Measurements from ENCODE around the gene IP6K1.
"Not testable (repeated sequence)": the region's sequence is repeated elsewhere in the genome, so short reads cannot be mapped to it uniquely, and the experiment has no call there.

IP6K1 gene

DNA sequence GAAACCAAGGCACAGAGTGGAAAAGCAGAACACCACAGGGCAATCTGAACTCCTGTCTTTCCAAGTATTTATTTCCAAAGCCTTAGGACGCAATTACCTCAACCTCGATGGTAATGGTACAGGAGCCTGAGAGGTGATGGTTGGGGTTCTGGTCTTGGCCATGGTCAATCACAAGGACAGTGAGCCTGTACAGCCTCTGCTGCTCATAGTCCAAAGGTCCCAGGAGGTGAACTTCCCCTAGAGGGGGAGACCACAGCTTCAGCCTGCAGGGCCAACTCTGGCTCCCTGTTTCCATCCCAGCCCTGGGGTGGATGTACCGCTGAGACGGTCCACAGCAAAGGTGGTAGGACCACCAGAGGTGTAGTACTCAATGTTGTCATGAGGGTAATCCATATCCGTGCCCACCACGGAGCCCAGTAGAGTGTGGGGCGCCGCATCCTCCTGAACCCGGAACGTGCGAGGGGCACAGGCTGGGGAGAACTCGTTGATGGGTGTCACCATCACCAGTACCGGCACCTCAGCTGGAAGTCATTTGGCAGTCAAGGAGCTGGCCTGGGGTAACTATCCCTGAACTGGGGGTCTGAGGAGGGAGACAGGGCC is 7.2 kb upstream of the IP6K1 start:
- no peak for DNase-seq (ENCODE audit: low spot score)

DNA sequence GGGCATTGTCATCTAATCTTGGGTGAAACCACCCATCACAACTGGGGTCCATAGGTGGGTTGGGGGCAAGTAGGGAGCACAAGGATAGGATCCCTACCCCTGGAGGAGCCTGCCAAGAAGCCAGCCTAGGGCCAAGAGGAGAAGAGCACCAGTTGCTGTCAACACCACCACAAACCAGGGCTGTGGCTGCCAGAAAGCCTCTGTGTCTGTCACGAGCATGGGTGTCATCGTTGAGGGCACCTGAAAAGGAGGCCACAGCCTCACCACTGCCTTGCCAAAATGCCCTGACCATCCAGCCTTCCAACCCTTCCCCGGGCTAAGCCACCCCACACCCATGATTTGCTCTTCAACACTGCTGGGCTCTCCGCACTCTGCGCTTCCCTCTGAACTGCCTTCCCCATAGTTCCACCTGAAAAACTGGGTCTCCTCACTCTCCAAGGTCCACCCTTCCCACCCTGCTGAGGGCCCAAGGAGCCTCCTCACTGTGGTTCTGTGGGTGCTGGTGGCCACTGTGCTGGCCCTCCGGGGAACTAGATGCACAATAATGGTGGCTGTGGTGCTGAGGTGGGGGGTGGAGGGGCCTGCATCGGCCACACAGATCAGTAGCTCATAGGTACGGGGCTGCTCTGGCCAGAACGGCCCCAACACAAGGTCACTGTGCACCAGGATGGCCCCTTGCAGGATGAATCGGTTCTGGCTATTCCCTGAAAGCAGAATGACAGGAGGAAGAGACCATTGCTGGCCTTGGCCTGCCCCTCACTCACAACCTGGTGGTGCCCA is 6.2 kb upstream of the IP6K1 start:
- no peak for DNase-seq (ENCODE audit: low spot score)

DNA sequence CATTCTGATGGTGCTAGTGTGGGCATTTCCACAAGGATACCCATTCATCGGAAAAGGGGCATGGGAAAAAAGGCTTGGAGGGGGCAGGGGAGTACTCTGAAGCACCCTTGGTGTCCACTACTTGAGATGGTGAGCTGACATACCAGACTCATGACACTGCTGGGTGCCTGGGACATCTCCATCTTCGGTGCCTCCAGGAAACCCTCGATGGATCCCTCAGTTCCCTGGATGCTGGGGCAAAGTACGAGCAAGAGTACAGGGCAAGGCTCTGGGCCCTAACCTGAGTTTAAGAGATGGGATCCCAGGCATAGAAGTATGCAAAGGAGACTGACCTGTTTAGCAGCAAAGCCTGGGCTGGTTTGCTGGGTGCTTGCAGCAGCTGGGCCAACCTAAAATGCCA is 5.2 kb upstream of the IP6K1 start:
- DNase-seq (ENCODE audit: low spot score), result no peak

DNA sequence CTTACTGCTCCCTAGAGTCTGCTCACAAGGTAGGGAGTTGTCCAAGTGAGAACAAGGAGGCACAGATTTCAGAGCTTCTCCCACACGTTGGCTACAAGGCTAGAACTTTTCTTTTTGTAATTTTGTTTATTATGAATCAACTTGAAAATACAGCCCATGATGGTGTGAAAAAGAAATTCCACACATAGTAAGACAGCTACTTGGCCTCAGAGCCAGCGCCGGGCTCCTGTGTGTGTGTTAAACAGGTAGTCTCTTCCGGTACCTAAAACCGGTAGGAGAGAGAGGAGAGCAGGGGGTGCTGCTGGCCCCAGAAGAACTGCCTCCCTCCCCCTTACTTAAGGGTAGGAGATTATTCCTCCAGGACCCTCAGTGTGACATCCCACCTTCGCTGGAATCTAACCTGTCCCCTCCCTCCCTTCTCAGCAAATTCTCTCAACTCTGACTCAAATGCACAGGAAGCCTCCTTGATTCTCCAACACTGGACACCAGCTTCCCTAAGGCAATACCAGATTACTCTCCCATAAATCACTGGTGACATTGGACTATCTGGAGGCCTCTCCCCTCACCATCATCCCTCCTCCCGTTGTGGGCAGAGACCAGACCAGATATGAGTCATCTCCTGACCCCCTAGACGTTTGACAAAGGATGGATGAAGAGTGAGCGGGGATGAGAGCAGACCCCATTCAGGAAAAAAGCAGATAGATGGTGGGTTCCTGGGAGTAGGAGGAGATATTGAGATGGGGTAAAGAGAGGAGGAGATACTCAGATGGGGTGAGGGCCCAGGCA is 4.5 kb upstream of the IP6K1 start:
- no peak for DNase-seq (ENCODE audit: low spot score)

DNA sequence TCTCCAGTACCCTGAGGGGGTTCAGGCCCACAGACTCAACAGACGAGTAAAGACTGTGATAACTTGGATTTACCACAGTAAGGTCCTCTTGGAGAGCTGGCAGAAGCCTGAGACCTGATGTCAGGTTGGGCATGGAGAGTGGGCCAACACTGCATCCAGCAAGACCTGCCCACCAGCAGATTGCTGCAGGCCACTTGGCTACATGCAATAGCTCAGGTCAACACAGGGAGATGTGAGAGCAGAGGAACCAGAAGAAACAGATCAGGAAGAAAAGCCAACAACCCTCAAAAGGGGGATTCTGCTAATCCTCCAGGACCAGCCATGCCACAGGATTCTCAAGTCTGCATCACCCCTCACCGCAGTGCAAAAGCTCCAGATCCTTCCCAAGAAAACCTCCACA is 1.7 kb upstream of the IP6K1 start:
- DNase-seq (ENCODE audit: low spot score), result no peak

DNA sequence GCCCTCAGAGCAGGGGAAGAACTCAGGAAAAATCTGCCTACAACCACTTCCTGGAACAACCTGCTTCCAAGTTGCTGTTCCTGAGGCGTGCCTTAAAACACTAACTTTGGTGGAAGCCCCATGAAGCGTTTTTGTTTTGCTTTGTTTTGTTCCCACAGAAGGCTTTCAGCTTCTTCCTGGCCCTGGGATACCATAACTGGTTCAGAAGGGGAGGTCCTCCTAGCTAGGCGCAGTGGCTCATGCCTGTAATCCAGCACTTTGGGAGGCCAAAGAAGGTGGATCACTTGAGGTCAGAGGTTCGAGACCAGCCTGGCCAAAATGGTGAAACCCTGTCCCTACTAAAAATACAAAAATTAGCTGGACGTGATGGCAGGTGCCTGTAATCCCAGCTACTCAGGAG is 1.2 kb upstream of the IP6K1 start:
- no peak for DNase-seq (ENCODE audit: low spot score)

DNA sequence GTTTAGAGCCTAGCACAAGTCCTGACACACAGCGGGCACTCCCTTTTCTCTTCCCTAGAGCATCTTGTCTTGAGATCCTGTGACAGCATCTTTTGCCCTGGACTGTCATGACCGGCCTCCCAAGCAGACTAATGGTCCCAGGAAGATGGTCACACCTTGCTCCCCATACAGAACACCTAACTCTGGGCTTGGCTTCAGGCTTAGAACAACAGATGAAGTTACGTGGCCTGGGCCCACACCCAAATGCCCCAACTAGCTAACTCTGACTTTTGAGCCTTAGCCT is 781 bp upstream of the IP6K1 start:
- DNase-seq (ENCODE audit: low spot score), result peak; percentile 22

DNA sequence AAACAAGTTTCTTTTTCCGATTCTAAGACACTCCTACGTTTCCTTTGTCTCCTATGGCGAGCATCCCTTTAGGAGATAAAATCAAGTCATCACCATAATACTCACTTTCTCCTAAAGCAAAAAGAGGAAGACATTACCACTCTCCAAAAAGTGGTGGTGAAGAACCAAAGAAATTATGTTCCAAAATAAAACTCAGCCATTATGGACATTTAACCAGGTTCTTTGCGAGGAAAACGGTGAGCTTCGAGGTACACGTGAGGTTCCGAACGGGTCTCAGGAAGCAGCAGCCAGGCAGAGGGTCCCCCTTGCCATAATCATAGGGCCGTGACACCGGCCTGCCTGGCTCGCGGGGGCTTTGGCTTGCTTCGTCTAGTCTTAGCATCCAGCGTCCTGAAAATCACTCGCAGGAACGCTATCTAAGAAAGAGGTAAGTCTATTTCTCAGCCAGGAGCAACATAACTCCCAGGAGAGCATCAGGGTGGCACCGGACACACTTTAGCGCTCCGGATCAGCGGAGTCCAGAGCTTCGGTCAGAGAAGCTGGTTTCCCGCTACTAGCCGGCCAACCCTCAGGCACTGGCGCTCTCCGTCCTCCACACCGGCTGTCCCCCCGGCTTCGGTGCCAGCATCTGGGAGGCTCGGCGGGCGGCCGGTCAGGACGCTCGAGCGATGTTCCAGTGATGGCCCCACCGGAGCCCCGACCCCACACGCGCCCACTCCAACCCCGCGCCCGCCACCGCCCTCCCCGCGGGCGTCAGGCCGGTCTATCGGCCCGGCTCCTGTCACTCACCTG is 581 bp downstream of the IP6K1 start:
- peak; percentile 53 for DNase-seq (ENCODE audit: low spot score)

DNA sequence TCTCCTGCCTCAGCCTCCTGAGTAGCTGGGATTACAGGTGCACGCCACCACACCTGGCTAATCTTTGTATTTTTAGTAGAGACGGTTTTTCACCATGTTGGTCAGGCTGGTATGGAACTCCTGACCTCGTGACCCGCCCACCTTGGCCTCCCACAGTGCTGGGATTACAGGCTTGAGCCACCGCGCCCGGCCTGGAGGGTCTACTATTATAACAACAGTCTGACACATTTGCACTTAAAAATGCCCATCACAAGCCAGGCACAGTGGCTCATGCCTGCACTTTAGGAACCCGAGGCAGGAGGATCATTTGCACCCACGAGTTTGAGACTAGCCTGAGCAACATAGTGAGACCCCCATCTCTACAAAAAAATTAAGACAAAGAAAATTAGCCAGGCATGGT is 4.1 kb downstream of the IP6K1 start:
- DNase-seq (ENCODE audit: low spot score), result not testable (repeated sequence)

DNA sequence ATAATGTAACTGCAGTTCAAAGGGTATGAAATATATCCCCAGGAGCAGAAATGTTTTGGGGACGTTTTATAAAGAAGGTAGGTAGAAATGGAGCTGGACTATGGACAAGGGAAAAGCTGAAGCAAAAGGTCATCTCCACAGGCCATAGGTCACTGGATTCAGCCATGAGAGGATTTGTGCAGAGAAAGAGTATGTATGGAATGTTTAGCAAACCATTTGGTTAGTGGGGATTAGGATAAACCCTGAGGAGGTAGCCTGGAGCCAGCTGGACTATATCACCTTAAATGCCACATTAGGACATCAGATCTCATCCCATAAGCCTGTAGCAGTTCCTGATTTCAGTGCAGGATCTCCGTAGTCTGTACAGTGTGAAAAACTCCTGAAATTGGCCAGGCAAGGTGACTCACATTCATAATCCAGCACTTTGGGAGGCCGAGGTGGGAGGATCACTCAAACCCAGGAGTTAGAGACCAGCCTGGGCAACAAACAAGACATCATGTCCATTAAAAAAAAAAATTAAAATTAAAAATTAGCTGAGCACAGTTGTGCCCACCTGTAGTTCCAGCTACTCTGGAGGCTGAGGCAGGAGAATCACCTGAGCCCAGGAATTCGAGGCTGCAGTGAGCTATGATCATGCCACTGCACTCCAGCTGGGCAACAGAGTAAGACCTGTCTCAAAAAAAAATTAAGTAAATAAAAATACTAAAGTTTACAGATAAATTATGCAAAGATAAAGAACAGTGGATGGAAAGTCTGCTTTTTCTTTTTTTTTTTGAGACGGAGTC is 4.7 kb downstream of the IP6K1 start:
- no peak for DNase-seq (ENCODE audit: low spot score)

DNA sequence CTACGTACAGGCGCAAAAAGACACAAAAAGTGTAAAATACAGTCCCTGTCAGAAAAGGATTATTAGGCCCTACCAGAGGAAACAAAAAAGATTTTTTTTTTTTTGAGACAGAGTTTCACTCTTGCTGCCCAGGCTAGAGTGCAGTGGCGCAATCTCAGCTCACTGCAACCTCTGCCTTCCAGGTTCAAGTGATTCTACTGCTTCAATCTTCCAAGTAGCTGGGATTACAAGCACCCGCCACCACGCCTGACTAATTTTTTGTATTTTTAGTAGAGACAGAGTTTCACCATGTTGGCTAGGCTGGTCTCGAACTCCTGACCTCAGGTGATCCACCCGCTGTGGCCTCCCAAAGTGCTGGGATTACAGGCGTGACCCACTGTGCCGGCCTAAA is 5.4 kb downstream of the IP6K1 start:
- DNase-seq (ENCODE audit: low spot score), result not testable (repeated sequence)

DNA sequence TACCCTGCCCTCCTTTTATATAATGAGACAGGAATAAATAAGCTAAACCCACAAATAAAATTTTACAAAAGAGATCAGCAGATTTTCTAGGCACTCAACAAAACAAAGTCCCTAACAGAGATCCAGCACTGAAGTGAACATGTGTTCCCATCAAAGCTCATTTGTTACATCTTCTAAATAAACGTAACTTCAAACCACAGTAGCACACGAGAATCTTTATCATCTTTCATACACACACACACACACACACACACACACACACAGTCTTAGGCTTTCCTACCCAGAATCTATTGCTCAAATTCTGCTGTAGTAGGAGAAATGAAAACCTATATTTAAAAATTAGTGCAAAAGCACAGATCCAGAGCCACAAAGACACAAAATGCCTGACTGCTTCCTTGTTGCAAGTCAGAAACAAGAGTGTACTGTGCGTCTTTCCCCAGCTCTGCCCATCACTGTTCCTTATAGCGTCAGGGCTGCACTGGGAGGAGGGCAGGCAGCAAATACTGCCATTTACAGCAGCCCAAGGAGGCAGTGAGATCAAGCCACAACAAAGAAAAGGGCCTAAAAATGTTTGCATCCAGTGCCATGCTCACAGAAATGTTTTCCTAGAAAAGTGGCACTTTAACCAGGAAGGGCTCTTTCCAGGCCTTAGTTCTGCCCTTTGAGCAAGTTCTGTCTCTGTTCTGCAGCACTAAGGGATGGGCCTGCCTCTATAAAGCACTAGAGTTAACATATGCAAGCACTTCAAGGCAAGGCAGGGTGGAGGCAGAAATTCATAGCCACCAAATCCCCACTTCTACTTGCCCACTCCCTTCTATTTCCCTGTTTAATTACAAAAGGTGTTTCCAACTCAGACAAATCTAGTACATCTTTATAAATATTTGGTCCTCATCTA is 6.0 kb downstream of the IP6K1 start:
- no peak for DNase-seq (ENCODE audit: low spot score)

DNA sequence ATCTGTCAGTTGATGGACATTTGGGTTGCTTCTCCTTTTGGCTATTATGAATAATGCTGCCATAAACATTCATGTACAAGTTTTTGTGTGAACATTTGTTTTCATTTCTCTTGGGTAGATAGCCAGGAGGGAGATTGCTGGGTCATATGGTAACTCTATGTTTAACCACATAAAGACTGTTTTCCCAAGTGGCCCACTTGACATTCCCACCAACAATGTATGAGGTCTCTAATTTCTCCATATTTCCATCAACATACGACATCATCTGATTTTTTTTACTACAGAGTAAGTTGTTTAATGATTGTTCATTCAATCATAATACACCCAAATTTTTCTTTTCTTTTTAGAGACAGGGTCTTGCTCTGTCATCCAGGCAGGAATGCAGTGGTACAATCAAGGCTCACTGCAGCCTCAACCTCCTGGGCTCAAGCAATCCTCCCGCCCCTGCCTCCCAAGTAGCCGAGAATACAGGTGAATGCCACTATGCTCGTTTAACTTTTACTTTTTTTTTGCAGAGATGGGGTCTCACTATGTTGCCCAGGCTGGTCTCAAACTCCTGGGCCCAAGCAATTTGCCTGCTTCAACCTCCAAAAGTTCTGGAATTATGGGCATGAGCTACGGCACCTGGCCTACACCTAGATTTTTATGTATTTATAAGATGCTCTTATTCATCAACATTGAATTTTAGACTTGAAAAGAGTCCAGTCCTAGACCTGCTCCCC is 6.8 kb downstream of the IP6K1 start:
- DNase-seq (ENCODE audit: low spot score), result no peak

DNA sequence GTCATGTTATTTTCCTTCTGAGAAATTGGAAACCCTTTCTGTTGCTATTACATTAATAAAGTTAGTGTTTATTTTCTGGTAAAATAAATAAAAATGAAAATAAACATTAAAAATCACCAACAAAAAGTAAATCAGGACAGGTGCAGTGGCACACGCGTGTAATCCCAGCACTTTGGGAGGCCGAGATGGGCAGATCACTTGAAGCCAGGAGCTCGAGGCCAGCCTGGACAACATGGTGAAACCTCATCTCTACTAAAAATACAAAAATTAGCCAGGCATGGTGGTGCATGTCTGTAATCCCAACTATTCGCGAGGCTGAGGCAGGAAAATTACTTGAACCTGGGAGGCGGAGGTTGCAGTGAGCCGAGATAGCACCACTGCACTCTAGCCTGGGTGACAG is 10.2 kb downstream of the IP6K1 start:
- DNase-seq (ENCODE audit: low spot score), result not testable (repeated sequence)

DNA sequence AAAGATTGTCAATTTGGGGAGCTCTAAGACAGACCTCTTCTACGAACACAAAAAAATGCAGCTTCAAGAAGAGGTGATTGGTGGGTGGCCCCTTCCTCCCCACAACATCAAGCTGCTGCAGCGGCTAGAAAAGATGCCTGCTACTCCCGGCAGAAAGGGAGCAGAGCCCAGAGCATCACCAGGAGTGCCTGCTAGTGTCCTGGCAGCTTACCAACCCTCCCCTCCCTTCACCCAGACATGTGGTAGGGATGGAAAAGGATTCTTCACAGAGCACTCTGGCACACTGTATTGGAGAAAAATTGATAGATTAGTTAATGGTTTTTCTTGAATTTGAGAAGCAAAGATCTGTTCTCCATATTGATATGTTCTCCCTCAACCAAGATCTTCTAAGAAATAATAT is 10.8 kb downstream of the IP6K1 start:
- DNase-seq (ENCODE audit: low spot score), result no peak

DNA sequence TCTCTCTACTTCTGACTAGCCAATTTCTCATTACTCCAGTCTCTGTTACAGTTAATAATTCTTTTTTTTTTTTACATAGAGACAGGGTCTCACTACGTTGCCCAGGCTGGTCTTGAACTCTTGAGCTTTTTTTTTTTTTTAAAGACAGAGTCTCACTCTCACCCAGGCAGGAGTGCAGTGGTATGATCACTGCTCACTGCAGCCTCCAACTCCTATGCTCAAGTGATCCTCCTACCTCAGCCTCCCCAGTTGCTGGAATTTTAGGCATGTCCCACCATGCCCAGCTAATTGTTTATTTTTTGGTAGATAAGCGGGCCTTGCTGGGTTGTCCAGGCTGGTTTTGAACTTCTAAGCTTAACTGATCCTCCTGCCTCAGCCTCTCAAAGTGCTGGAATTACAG is 13.6 kb downstream of the IP6K1 start:
- no peak for DNase-seq (ENCODE audit: low spot score)

DNA sequence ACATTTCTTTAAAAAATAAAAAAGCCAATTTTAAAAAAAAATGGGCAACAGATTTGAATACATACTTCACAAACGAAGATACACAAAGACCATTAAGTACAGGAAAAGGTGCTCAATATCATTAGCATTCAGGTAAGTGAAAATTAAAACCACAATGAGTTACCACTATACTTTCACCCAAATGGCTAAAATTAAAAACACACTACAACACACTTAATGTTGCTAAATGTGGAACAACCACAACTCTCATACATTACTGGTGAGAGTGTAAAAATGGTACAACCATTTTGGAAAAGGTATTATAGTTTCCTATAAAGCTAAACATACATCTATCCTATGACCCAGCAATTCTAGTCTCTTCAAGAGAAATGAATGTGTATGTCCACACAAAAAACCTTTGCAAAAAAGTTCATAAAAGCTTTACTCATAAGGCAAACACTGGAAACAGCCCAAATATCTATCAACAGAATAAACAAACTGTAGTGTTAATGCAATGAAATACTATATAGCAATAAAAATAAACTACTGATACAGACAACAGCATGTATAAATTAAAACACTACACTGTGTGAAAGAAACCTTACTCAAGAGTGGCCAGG is 14.9 kb downstream of the IP6K1 start:
- DNase-seq (ENCODE audit: low spot score), result no peak

DNA sequence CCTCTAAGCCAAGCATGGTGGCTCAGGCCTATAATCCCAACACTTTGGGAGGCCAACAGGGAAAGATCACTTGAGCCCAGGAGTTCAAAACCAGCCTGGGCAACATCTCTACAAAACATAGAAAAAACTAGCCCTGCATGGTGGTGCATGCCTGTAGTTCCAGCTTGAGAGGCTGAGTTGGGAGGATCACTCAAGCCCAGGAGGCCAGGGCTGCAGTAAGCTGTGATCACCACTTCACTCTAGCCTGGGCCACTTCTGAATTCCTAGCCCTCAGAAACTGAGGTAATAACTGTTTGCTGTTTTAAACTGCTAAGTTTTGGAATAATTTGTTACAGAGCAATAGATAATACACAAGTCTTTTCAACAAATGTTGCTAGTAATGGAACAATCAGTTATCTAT is 16.4 kb downstream of the IP6K1 start:
- no peak for DNase-seq (ENCODE audit: low spot score)

DNA sequence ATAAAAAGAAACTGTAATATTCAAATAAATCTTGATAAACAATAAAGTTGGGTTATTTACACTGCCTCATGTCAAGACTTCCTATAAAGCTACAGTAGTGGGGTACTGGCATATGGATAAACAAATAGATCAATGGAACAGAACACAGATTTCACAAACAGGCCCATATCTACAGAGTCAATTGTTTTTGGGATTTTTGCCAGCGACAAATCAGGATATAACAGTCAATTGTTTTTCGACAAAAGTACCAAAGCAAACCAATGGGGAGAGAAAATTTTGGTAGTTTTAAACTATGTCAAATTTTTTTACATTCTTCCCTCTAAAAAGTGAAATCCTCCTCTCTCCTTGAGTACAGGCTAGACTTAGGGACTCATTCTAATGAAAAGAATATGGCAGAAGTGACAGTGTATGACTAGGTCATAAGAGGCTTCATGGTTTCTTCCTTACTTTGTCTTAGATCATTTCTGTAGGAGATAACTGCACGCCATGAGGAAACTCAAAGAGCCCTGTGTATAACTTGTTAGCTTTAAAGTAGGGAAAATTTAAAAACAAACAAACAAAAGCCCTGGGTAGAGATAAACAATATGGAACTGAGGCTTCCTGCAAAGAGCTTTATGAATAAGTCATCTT is 16.9 kb downstream of the IP6K1 start:
- DNase-seq (ENCODE audit: low spot score), result no peak

Measured in kidney tubule cell (primary cell).